ENCODE results near the gene LUC7L3. TPM values are rescaled to one million over a fixed set of nuclear protein-coding genes. Genes with fewer than 3 reads are reported as not detected.

The LUC7L3 gene
- total and polyA plus RNA-seq, 2 experiments from 2014 or later = 69.3 to 501 TPM

GRCh38 chr17:50758989-50759544, 39.7 kb downstream of the LUC7L3 start:
- H3K27me3 ChIP-seq (ENCODE audit: insufficient read depth) = no peaks in the 10 kb centered on the region
- H3K4me1 ChIP-seq (ENCODE audit: insufficient read depth) = peaks cover 8% of the 10 kb centered on the region; the same call in 1 of the 2 replicates
- H3F3A ChIP-seq (replicated peaks; ENCODE audit: low read depth) = peaks cover 5% of the 10 kb centered on the region; the same call in 1 of the 2 replicates
- no peak overlapping the region for H3K4me3 ChIP-seq
- no peak for DNase-seq (ENCODE audit: low spot score)
- no peaks in the 10 kb centered on the region for H3K9me2 ChIP-seq (ENCODE audit: insufficient read depth)
- H3K79me2 ChIP-seq (replicated peaks; ENCODE audit: insufficient read depth) = no peaks in the 10 kb centered on the region
- H3K27me3 Mint-ChIP-seq (ENCODE audit: insufficient read depth, low read depth, poor library complexity) = peaks cover 6% of the 10 kb centered on the region
- ATAC-seq = no peak
- H3K36me3 Mint-ChIP-seq (ENCODE audit: low read depth) = no peaks in the 10 kb centered on the region
- H3K36me3 ChIP-seq (ENCODE audit: insufficient read depth) = no peaks in the 10 kb centered on the region
- no peak overlapping the region for H3K27ac Mint-ChIP-seq
- no peak overlapping the region for H2AFZ ChIP-seq
- H3K9me3 Mint-ChIP-seq = no peaks in the 10 kb centered on the region
- no peaks in the 10 kb centered on the region for H4K20me1 ChIP-seq (replicated peaks; ENCODE audit: insufficient read depth)
- no peak overlapping the region for H3K27ac ChIP-seq (ENCODE audit: low read depth)
- no peak overlapping the region for H3K4me3 Mint-ChIP-seq
- no peak overlapping the region for H3K4me2 ChIP-seq
- TF ChIP-seq JUNB (IDR thresholded peaks at IDR 0.05; ENCODE audit: unreplicated experiment) = no peak
- no peak for TF ChIP-seq CTCF (conservative IDR thresholded peaks at IDR 0.05; ENCODE audit: low read depth in 2 of 2)
- TF ChIP-seq ETS1 (IDR thresholded peaks at IDR 0.05) = no peak
- no peak for TF ChIP-seq ZNF462 (CRISPR knock-in tag; IDR thresholded peaks at IDR 0.05)
- no peak for TF ChIP-seq REST (IDR thresholded peaks at IDR 0.05; ENCODE audit: unreplicated experiment)
- TF ChIP-seq NANOG (IDR thresholded peaks at IDR 0.05; ENCODE audit: borderline replicate concordance) = no peak
- no peak for TF ChIP-seq ZNF331 (CRISPR knock-in tag; IDR thresholded peaks at IDR 0.05; ENCODE audit: low read depth)
- no peak for TF ChIP-seq EZH2phosphoT487 (IDR thresholded peaks at IDR 0.05; ENCODE audit: unreplicated experiment)
- TF ChIP-seq POLR2AphosphoS5 (IDR thresholded peaks at IDR 0.05; ENCODE audit: low read depth) = no peak
- no peak for TF ChIP-seq CREB1 (CRISPR knock-in tag; IDR thresholded peaks at IDR 0.05; ENCODE audit: low read depth)
- no peak for TF ChIP-seq EZH2 (IDR thresholded peaks at IDR 0.05; ENCODE audit: low read depth, unreplicated experiment)
- no peak for TF ChIP-seq ZNF114 (CRISPR knock-in tag; IDR thresholded peaks at IDR 0.05)
- TF ChIP-seq STAT1 (IDR thresholded peaks at IDR 0.05; ENCODE audit: unreplicated experiment) = no peak
- peaks cover 6% of the 10 kb centered on the region for H3K4me1 Mint-ChIP-seq

Measured in GM23338 (cell line).